Panc1 (cell line): ENCODE data around the gene GGCX.

Experiments used
- CTCF ChIP-seq: fragments of 450-650 bp; IDR thresholded peaks from 2 replicates; pipeline ENCODE4 v1.5.1; 2017; ENCODE audit warnings: mild to moderate bottlenecking
- POLR2AphosphoS5 ChIP-seq: IDR thresholded peaks from 2 replicates; pipeline ENCODE4 v1.6.1; 2012; ENCODE audit warnings: mild to moderate bottlenecking, low read depth, low read length, moderate library complexity
- REST ChIP-seq, 2 experiments: IDR thresholded peaks; 2 replicates each; pipeline ENCODE4 v1.6.1; 2011 to 2012; ENCODE audit warnings: low read depth in 2 of 2, control low read depth in 1 of 2, low read length in 1 of 2, mild to moderate bottlenecking in 1 of 2, moderate library complexity in 1 of 2; ENCODE audit not compliant: insufficient read depth in 1 of 2
- SIN3A ChIP-seq: IDR thresholded peaks from 2 replicates; pipeline ENCODE4 v1.6.1; 2012; ENCODE audit warnings: low read depth, mild to moderate bottlenecking, low read length, moderate library complexity, borderline replicate concordance; ENCODE audit not compliant: insufficient read depth
- TCF7L2 ChIP-seq: IDR thresholded peaks from 2 replicates; pipeline ENCODE4 v1.6.1; 2011; ENCODE audit warnings: mild to moderate bottlenecking, low read depth, low read length, inconsistent platforms

- TF ChIP-seq CTCF: no peak
- no peak for TF ChIP-seq POLR2AphosphoS5
- TF ChIP-seq SIN3A: no peak
- TF ChIP-seq TCF7L2: no peak
- TF ChIP-seq REST (IDR thresholded peaks at IDR 0.05; ENCODE audit: insufficient read depth in 1 of 2, low read depth in 2 of 2, low read length in 1 of 2): no peak
Measured at GRCh38 chr2:85503851-85504777, 57.2 kb downstream of the GGCX start.
